Renal pelvis (tissue), 4 donors: ENCODE measurements around the gene THRA. TPM values are rescaled to one million over a fixed set of nuclear protein-coding genes. Genes with fewer than 3 reads are reported as not detected.

Source experiments
- DNase-seq: peaks from one replicate; pipeline ENCODE4 v3.0.0-alpha.2; 2013
- polyA plus RNA-seq, 3 donors: library from polyadenylated mRNA; unstranded; fragments of 120-200 nt; gene quantifications; one replicate each; pipeline ENCODE4 v1.2.1, GENCODE V29; 2013; ENCODE audit not compliant: insufficient read length in 3 of 3

Gene THRA
- polyA plus RNA-seq, 3 donors, result 52.0 to 58.3 (median 55.5) TPM

- no peak for DNase-seq
These were observed 39.0 kb upstream of the THRA start for GRCh38 chr17:40023590-40024292.

- DNase-seq, result no peak
These were observed 37.9 kb upstream of the THRA start for GRCh38 chr17:40024901-40025300.

GRCh38 chr17:40025559-40025958, 37.2 kb upstream of the THRA start:
- DNase-seq, result no peak

GRCh38 chr17:40025991-40026815, 36.6 kb upstream of the THRA start:
- no peak for DNase-seq

- DNase-seq, result peak; percentile 73
These were observed 35.8 kb upstream of the THRA start for GRCh38 chr17:40026816-40027613.

- no peak for DNase-seq
These were observed 35.2 kb upstream of the THRA start for GRCh38 chr17:40027614-40028012.

- no peak for DNase-seq
These were observed 34.2 kb upstream of the THRA start for GRCh38 chr17:40028595-40028994.

- DNase-seq, result no peak
These were observed 31.1 kb upstream of the THRA start for GRCh38 chr17:40031706-40032105.

GRCh38 chr17:40032322-40033320, 30.1 kb upstream of the THRA start:
- DNase-seq, result no peak

GRCh38 chr17:40033339-40033738, 29.4 kb upstream of the THRA start:
- DNase-seq, result no peak

GRCh38 chr17:40034426-40035161, 28.2 kb upstream of the THRA start:
- no peak for DNase-seq

GRCh38 chr17:40035162-40035559, 27.6 kb upstream of the THRA start:
- no peak for DNase-seq

GRCh38 chr17:40038882-40039513, 23.8 kb upstream of the THRA start:
- peak; percentile 77 for DNase-seq

- no peak for DNase-seq
These were observed 21.6 kb upstream of the THRA start for GRCh38 chr17:40041196-40041595.

GRCh38 chr17:40056379-40057015, 6.3 kb upstream of the THRA start:
- no peak for DNase-seq

GRCh38 chr17:40058186-40058784, 4.5 kb upstream of the THRA start:
- DNase-seq, result no peak

- no peak for DNase-seq
These were observed 3.9 kb upstream of the THRA start for GRCh38 chr17:40058865-40059264.

- DNase-seq, result no peak
These were observed 2.9 kb upstream of the THRA start for GRCh38 chr17:40059729-40060475.
